Measurements from ENCODE around the gene NFAM1. TPM values are rescaled to one million over a fixed set of nuclear protein-coding genes. Genes with fewer than 3 reads are reported as not detected.

NFAM1 gene
- total and polyA plus RNA-seq, 2 donors, result 0.79 to 1.2 TPM

DNA sequence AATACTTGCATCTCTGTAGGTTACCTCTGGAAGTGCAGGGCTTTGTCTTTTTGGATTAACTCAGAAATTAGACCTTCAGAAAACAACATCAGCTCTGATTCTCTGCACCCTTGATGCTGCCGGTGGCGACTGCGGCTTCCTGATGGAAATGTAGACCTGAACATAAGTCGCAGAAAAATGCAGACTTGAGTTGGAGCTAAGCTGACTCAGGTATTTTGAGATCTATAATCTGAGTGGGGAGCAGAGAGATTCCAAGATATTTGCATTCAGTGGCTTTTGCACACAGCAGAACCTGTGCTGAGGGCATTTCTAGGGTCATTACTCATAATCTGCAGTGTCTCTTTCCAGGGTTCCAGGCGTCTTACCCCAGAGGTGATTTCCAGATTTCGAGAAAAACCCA lies 18.7 kb upstream of the NFAM1 start:
- Histone ChIP-seq H3K27ac (ENCODE audit: low read depth) (no peak overlapping the region), H3K4me3 (ENCODE audit: low read depth, low read length) (no peak overlapping the region), H3K36me3 (ENCODE audit: insufficient read depth) (no peaks in the 10 kb centered on the region), H3K4me1 (ENCODE audit: insufficient read depth) (no peaks in the 10 kb centered on the region)
- 86% methylated on average over 6 of the region's 6 CpGs for WGBS
- no peak for DNase-seq (ENCODE audit: extremely low spot score)

DNA sequence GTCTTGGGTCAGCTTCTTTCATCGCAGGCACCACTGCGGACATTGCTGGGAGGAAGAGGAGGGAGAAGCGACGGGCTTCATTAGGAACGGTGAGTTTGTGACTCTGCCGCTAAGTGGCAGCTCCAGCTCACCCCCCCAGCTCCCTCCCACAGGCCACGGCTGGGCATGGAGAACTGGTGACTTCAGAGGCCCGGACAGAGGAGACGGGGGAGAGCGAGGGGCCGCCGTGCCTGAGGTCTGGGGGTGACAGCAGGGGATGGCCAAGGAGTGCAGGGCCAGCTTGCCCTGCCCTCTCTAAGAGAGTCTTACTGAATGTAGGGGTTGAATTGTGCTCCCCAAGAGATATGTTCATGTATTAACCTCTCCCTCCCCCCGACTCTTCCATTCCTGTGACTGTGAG lies 13.9 kb upstream of the NFAM1 start:
- no peaks in the 10 kb centered on the region for H3K4me1 ChIP-seq (ENCODE audit: insufficient read depth)
- no peak overlapping the region for H3K27ac ChIP-seq (ENCODE audit: low read depth)
- no peak for DNase-seq (ENCODE audit: extremely low spot score)
- 74% methylated on average over 13 of the region's 13 CpGs for WGBS
- no peak overlapping the region for H3K4me3 ChIP-seq (ENCODE audit: low read depth, low read length)
- H3K36me3 ChIP-seq (ENCODE audit: insufficient read depth), result no peaks in the 10 kb centered on the region

DNA sequence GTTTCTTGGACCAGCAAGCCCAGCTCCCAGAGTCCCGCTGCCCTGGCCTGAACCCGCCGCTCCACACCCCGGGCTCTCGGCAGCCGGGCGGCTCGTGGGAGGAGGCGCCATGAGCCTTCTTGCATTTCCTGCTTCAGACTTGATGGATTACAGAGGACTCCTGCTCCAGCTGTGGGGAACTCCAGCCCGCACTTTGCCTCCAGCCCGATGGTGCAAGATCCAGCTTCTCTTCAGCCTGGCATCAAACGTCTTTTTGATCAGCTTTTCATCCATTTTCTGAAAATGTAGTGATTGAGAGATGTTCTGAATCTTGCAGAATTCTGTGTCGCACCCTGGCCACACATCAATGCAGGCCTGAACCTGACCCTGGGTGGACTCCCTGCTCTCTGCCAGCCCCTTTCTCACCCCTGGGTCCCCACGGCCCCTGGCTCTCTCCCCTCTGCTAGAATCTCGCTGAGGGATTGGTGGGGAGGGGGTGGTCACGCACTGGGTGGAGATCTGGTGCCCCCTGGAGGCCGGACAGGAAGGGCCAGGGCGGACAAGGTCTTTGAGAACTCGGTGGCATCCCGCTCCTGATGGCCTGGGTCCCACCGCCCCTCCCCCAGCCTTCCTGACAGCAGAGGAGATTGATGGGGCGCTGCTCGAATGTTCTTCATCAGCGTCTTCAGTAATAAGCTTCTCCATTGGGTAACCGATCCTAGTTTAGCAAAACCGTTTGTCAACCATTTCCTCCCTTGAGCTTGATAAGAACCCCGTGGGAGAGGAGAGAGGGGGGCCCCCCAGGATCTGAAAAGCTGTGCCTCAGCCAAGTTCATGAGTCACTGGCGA lies 12.1 kb upstream of the NFAM1 start:
- Histone ChIP-seq H3K4me1 (ENCODE audit: insufficient read depth) (no peaks in the 10 kb centered on the region), H3K36me3 (ENCODE audit: insufficient read depth) (no peaks in the 10 kb centered on the region), H3K27ac (ENCODE audit: low read depth) (peak overlapping the region; percentile 57), H3K4me3 (ENCODE audit: low read depth, low read length) (peak overlapping the region; percentile 32)
- WGBS, result under 1% methylated on average over 28 of the region's 28 CpGs
- DNase-seq (ENCODE audit: extremely low spot score), result peak; percentile 83

DNA sequence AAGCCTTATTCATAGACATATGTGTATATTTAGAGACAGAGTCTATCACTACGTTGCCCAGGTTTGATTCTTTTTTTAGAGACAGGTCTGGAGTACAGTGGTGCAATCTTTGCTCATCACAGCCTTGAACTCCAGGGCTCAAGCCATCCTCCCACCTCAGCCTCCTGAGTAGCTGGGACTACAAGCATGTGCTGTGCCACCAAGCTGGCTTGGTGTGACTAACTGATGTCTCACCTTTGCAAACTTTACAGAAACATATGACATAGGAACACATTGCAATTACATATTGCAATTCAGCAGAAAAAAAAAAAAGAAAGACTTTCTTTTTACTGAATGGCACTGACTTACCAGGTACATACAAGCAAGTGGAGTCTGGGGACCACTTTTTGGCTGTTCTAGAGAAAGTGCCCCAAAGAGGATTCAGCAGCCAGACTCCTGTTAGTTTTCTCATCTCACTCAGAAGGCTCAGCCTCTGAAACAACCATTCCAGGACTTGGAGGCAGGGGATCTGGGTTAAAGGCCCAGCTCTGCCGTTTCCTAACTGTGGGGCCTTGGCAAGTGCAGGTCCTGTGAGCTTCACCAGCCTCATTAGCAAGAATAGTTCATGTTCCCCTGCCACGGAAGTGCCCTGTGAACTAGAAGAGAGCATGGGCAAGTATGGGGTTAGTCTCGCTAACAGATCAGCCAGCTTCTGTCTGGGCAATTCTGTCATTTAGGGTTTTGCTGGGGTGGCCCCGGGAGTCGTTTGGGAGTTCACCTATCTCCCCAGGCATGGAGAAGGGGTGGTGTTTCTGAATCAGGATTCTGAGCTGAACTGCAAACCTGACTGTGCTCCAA lies 11.3 kb upstream of the NFAM1 start:
- WGBS, result 28% methylated on average over 6 of the region's 6 CpGs
- Histone ChIP-seq H3K4me3 (ENCODE audit: low read depth, low read length) (no peak overlapping the region), H3K4me1 (ENCODE audit: insufficient read depth) (no peaks in the 10 kb centered on the region), H3K36me3 (ENCODE audit: insufficient read depth) (no peaks in the 10 kb centered on the region), H3K27ac (ENCODE audit: low read depth) (no peak overlapping the region)
- DNase-seq (ENCODE audit: extremely low spot score), result no peak

DNA sequence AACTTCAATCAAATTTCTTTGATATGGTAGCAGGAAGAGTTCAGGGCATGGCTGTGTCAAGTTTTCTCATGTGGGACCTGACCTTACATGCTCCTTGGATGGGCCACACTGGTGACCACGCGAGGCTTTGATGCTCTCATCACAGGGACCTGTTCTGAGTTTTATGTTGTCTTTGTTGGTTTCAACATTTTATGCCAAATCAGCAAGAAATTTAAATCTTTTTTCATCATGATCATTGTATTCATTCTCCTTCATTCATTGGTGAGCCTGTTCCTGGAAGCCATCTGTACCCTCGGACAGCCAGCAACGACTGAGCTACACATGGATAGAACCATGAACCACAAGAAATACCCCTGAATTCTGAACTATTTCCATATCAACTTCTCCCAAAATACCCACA lies 10.5 kb upstream of the NFAM1 start:
- H3K4me3 ChIP-seq (ENCODE audit: low read depth, low read length), result no peak overlapping the region
- H3K27ac ChIP-seq (ENCODE audit: low read depth), result no peak overlapping the region
- H3K4me1 ChIP-seq (ENCODE audit: insufficient read depth), result no peaks in the 10 kb centered on the region
- DNase-seq (ENCODE audit: extremely low spot score), result no peak
- no peaks in the 10 kb centered on the region for H3K36me3 ChIP-seq (ENCODE audit: insufficient read depth)
- 75% methylated on average over 4 of the region's 4 CpGs for WGBS

GRCh38 chr22:42440728-42441127 lies 8.5 kb upstream of the NFAM1 start:
- 77% methylated on average over 15 of the region's 15 CpGs for WGBS
- H3K36me3 ChIP-seq (ENCODE audit: insufficient read depth), result no peaks in the 10 kb centered on the region
- no peak overlapping the region for H3K4me3 ChIP-seq (ENCODE audit: low read depth, low read length)
- H3K27ac ChIP-seq (ENCODE audit: low read depth), result no peak overlapping the region
- no peak for DNase-seq (ENCODE audit: extremely low spot score)
- H3K4me1 ChIP-seq (ENCODE audit: insufficient read depth), result no peaks in the 10 kb centered on the region

DNA sequence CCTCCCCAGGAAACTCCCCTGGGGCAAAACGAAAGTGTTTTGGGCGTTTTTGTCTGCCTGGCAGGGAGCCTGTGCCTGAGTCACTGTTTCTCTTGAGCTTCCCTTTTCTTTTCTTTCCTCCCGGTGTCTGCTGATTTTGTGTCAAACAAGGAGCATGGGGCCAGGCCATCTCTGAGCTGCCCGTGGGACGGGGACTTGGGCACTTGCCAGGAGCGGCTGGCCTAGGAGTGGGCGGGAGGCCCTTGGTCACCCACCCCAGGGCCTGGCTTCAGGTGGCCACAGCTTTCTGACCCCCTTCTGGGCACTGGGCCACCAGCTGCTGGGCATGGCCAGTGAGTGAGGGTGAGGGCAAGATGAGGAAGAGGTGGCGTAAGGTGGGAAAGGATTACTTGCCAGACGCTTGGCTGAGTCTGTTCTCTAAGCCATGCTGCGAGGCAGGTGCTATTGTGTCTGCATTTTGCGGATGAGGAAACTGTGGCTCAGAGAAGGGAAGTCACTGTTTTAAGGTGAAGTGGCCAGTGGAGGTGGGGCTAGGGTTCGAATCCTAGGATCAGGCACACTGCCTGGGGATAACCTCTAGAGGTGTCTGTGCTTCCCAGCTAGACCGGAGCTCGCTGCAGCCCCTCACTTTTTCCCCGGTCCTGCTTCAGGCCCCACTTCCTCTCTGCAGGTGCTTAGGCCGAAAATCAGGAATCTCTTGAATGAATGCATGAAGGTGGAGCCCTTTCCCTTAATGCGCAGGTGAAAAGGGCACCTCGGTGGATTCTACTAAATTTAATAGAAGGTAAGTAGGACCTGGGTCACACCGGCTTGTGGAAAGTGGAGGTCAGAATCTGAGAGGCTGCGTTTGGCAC lies 7.8 kb upstream of the NFAM1 start:
- Histone ChIP-seq H3K36me3 (ENCODE audit: insufficient read depth) (no peaks in the 10 kb centered on the region), H3K4me1 (ENCODE audit: insufficient read depth) (no peaks in the 10 kb centered on the region), H3K27ac (ENCODE audit: low read depth) (no peak overlapping the region), H3K4me3 (ENCODE audit: low read depth, low read length) (no peak overlapping the region)
- no peak for DNase-seq (ENCODE audit: extremely low spot score)
- WGBS, result 63% methylated on average over 20 of the region's 20 CpGs

GRCh38 chr22:42439021-42439567 lies 6.9 kb upstream of the NFAM1 start:
- Histone ChIP-seq H3K27ac (ENCODE audit: low read depth) (no peak overlapping the region), H3K36me3 (ENCODE audit: insufficient read depth) (no peaks in the 10 kb centered on the region), H3K4me1 (ENCODE audit: insufficient read depth) (no peaks in the 10 kb centered on the region), H3K4me3 (ENCODE audit: low read depth, low read length) (no peak overlapping the region)
- no peak for DNase-seq (ENCODE audit: extremely low spot score)
- 73% methylated on average over 13 of the region's 13 CpGs for whole genome bisulfite sequencing

GRCh38 chr22:42438293-42438650 lies 6.1 kb upstream of the NFAM1 start:
- Histone ChIP-seq H3K27ac (ENCODE audit: low read depth) (no peak overlapping the region), H3K4me1 (ENCODE audit: insufficient read depth) (no peaks in the 10 kb centered on the region), H3K36me3 (ENCODE audit: insufficient read depth) (no peaks in the 10 kb centered on the region), H3K4me3 (ENCODE audit: low read depth, low read length) (no peak overlapping the region)
- DNase-seq (ENCODE audit: extremely low spot score), result no peak
- 41% methylated on average over 12 of the region's 12 CpGs for WGBS

DNA sequence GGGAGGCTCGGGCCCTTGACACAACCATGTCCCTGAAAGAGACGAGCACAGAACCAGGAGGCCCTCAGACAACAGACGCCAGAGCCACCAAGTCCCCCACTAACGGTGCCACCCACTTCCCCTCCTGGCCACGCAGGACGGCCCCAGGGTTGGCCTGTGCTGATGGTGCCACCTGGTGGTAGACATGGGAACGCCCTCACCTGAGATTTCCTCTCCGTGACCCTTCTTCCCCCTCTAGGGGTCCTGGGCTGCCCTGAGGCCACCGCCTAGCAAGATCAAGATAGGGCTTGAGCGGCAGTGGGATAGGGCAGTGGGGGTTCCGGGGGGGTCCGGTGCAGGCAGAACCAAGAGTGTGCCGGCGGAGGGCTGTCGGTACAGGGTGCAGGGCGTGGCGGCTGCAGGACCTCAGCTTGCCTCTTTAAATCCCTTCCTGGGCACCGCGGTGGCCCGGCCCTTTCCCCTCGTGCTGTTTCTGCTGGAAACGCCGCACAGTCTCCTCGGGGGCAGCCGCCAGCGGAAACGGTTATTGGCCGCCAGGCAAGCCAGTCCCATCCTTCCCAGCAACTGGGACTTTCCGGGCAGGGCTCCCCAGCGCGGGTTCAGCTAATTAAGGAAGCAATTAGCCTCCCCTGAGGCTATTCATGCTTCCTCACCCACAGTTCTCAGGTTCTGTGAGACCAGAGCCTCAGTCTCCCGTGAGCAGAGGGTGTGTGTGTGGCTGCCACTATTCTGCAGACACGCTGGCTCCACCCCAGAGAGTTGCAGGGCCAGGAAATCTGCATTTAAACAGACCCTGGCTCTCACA lies 5.5 kb upstream of the NFAM1 start:
- WGBS, result 4% methylated on average over 33 of the region's 33 CpGs
- no peak overlapping the region for H3K27ac ChIP-seq (ENCODE audit: low read depth)
- no peak overlapping the region for H3K4me3 ChIP-seq (ENCODE audit: low read depth, low read length)
- H3K36me3 ChIP-seq (ENCODE audit: insufficient read depth), result no peaks in the 10 kb centered on the region
- H3K4me1 ChIP-seq (ENCODE audit: insufficient read depth), result no peaks in the 10 kb centered on the region
- DNase-seq (ENCODE audit: extremely low spot score), result no peak

DNA sequence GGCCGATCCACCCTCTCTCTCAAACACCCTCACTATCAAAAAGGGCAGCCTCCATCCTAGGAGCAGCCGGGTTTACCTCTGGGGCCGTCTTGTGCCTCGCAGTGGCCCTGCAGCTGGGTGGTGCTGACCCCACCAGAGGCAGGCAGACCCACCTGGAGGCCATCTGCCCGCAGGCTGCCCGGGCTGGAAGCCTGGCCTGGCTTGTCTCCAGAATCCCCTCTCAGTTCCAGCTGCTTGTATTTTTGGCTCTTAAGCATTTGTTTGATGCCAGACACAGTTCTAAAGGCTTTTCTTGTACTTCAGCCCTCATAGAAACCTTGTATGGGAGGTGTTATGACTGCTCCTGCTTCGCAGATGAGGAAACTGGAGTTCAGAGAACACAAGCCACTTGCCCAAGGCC lies 4.2 kb upstream of the NFAM1 start:
- WGBS, result 40% methylated on average over 7 of the region's 7 CpGs
- Histone ChIP-seq H3K27ac (ENCODE audit: low read depth) (no peak overlapping the region), H3K4me3 (ENCODE audit: low read depth, low read length) (no peak overlapping the region), H3K4me1 (ENCODE audit: insufficient read depth) (no peaks in the 10 kb centered on the region), H3K36me3 (ENCODE audit: insufficient read depth) (no peaks in the 10 kb centered on the region)
- DNase-seq (ENCODE audit: extremely low spot score), result no peak

- no peaks in the 10 kb centered on the region for H3K36me3 ChIP-seq (ENCODE audit: insufficient read depth)
- WGBS, result 82% methylated on average over 14 of the region's 14 CpGs
- H3K27ac ChIP-seq (ENCODE audit: low read depth), result no peak overlapping the region
- DNase-seq (ENCODE audit: extremely low spot score), result no peak
- H3K4me3 ChIP-seq (ENCODE audit: low read depth, low read length), result no peak overlapping the region
- H3K4me1 ChIP-seq (ENCODE audit: insufficient read depth), result no peaks in the 10 kb centered on the region
Measured at GRCh38 chr22:42434748-42435425, 2.7 kb upstream of the NFAM1 start.

Data from urinary bladder (tissue), 4 donors.